Measurements from ENCODE around the gene KCNG2. TPM values are rescaled to one million over a fixed set of nuclear protein-coding genes. Genes with fewer than 3 reads are reported as not detected.
"Not testable (repeated sequence)": the region's sequence is repeated elsewhere in the genome, so short reads cannot be mapped to it uniquely, and the experiment has no call there.

KCNG2 gene
- polyA plus RNA-seq, 1 donor from 2014 or later = not detected

DNA sequence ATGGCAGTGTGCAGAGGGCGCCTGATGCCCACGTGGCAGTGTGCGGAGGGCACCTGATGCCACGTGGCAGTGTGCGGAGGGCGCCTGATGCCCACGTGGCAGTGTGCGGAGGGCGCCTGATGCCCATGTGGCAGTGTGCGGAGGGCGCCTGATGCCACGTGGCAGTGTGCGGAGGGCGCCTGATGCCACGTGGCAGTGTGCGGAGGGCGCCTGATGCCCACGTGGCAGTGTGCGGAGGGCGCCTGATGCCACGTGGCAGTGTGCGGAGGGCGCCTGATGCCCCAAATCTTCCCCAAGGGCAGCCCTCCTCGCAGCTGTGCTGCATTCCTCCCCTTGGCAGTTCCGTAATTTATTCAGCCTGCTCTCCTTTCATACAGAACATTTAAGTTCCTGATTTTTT is 80.5 kb downstream of the KCNG2 start:
- H3K9ac ChIP-seq (ENCODE audit: low read length); H3K27me3 ChIP-seq (ENCODE audit: insufficient read depth, low read depth, low read length); H3K36me3 ChIP-seq (ENCODE audit: insufficient read depth, low read length); H3K9me3 ChIP-seq (ENCODE audit: low read length); H3K79me2 ChIP-seq (replicated peaks; ENCODE audit: insufficient read depth, low read length); H3K9me2 ChIP-seq (ENCODE audit: insufficient read depth, low read length); H2AFZ ChIP-seq (ENCODE audit: low read depth, low read length); H3K27ac ChIP-seq (ENCODE audit: low read length); H4K20me1 ChIP-seq (ENCODE audit: insufficient read depth); H3K4me3 ChIP-seq (ENCODE audit: low read length); H3K4me2 ChIP-seq (ENCODE audit: low read length); H3F3A ChIP-seq (ENCODE audit: insufficient read depth, low read length, poor library complexity, severe bottlenecking): not testable (repeated sequence)

DNA sequence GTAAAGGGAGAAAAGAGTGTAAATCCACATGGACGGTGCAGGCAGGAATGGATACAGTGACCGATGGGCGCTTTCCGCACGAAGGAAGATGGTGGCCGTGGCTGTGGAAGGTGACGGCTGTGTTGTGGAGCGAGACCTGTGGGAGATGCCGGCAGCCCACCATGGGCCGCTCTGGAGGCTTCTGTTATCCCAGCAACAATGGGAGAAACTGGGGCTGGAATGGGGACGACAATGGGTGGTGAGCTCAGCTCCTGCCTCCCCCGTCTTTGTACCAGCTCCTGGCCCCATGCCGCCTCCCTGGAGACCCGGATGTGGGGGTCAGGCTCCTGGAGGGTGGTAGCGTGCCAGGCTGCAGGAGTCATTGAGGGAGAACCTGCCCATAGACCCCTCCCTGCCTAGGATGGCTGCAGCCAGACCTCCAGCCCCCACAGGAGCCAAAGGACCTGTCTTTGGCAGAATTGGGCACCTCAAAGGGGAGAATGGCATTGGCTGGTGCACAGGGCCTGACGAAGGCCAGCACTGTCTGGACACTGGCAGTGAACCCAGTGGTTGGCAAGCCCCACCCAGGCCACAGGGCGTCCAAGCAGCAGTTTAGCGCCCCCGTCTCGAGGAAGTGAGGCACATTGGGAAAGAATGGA is 81.1 kb downstream of the KCNG2 start:
- no peaks in the 10 kb centered on the region for H3F3A ChIP-seq (ENCODE audit: insufficient read depth, low read length, poor library complexity, severe bottlenecking)
- H4K20me1 ChIP-seq (ENCODE audit: insufficient read depth) = no peaks in the 10 kb centered on the region
- no peaks in the 10 kb centered on the region for H3K79me2 ChIP-seq (replicated peaks; ENCODE audit: insufficient read depth, low read length)
- no peak overlapping the region for H2AFZ ChIP-seq (ENCODE audit: low read depth, low read length)
- H3K27ac ChIP-seq (ENCODE audit: low read length) = no peak overlapping the region
- no peaks in the 10 kb centered on the region for H3K27me3 ChIP-seq (ENCODE audit: insufficient read depth, low read depth, low read length)
- H3K9me3 ChIP-seq (ENCODE audit: low read length) = no peaks in the 10 kb centered on the region
- H3K4me3 ChIP-seq (ENCODE audit: low read length) = no peak overlapping the region
- no peak overlapping the region for H3K9ac ChIP-seq (ENCODE audit: low read length)
- no peaks in the 10 kb centered on the region for H3K9me2 ChIP-seq (ENCODE audit: insufficient read depth, low read length)
- TF ChIP-seq TAF1 (IDR thresholded peaks at IDR 0.05; ENCODE audit: low read depth) (no peak), SMC3 (conservative IDR thresholded peaks at IDR 0.05; ENCODE audit: poor library complexity) (no peak), EP300 (conservative IDR thresholded peaks at IDR 0.05; ENCODE audit: poor library complexity, severe bottlenecking) (no peak), RAD21 (conservative IDR thresholded peaks at IDR 0.05) (no peak), MXI1 (conservative IDR thresholded peaks at IDR 0.05; ENCODE audit: poor library complexity, severe bottlenecking) (no peak), POLR2AphosphoS5 (IDR thresholded peaks at IDR 0.05) (no peak), EZH2 (IDR thresholded peaks at IDR 0.05; ENCODE audit: borderline replicate concordance, insufficient read depth, low read length, poor library complexity, severe bottlenecking) (no peak), REST (IDR thresholded peaks at IDR 0.05; ENCODE audit: borderline replicate concordance) (no peak)
- TF ChIP-seq, protein P1, sequence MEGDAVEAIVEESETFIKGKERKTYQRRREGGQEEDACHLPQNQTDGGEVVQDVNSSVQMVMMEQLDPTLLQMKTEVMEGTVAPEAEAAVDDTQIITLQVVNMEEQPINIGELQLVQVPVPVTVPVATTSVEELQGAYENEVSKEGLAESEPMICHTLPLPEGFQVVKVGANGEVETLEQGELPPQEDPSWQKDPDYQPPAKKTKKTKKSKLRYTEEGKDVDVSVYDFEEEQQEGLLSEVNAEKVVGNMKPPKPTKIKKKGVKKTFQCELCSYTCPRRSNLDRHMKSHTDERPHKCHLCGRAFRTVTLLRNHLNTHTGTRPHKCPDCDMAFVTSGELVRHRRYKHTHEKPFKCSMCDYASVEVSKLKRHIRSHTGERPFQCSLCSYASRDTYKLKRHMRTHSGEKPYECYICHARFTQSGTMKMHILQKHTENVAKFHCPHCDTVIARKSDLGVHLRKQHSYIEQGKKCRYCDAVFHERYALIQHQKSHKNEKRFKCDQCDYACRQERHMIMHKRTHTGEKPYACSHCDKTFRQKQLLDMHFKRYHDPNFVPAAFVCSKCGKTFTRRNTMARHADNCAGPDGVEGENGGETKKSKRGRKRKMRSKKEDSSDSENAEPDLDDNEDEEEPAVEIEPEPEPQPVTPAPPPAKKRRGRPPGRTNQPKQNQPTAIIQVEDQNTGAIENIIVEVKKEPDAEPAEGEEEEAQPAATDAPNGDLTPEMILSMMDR (IDR thresholded peaks at IDR 0.05; ENCODE audit: poor library complexity, severe bottlenecking) = no peak
- no peaks in the 10 kb centered on the region for H3K36me3 ChIP-seq (ENCODE audit: insufficient read depth, low read length)
- H3K4me2 ChIP-seq (ENCODE audit: low read length) = no peak overlapping the region

DNA sequence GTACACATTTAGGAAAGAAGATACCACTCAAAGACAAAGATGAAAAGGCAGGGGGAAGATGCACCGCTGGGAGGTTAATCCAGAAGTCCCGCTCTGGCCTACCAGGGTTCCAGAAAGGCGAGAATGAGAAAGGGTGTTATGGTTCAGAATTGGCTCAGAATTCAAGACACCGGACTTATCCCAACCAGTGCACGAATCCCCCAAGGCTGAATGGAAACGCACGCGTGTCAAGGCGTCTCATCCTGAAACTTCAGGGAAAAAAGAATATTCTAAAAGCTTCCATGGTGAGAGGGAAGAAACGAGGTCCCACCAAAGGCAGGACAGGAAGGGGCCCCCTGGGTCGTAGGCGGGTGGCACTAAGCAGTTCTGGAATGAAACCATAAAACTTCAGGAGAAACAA is 81.8 kb downstream of the KCNG2 start:
- Histone ChIP-seq H3K9ac (ENCODE audit: low read length) (no peak overlapping the region), H3K9me3 (ENCODE audit: low read length) (no peaks in the 10 kb centered on the region), H3K36me3 (ENCODE audit: insufficient read depth, low read length) (no peaks in the 10 kb centered on the region), H4K20me1 (ENCODE audit: insufficient read depth) (no peaks in the 10 kb centered on the region), H3K4me2 (ENCODE audit: low read length) (no peak overlapping the region), H3K9me2 (ENCODE audit: insufficient read depth, low read length) (no peaks in the 10 kb centered on the region), H3K79me2 (replicated peaks; ENCODE audit: insufficient read depth, low read length) (no peaks in the 10 kb centered on the region), H3K4me3 (ENCODE audit: low read length) (no peak overlapping the region), H3F3A (ENCODE audit: insufficient read depth, low read length, poor library complexity, severe bottlenecking) (no peaks in the 10 kb centered on the region), H2AFZ (ENCODE audit: low read depth, low read length) (no peak overlapping the region), H3K27me3 (ENCODE audit: insufficient read depth, low read depth, low read length) (no peaks in the 10 kb centered on the region), H3K27ac (ENCODE audit: low read length) (no peak overlapping the region)
- no peak for TF ChIP-seq REST (IDR thresholded peaks at IDR 0.05; ENCODE audit: borderline replicate concordance)
- no peak for TF ChIP-seq EP300 (conservative IDR thresholded peaks at IDR 0.05; ENCODE audit: poor library complexity, severe bottlenecking)
- TF ChIP-seq POLR2AphosphoS5 (IDR thresholded peaks at IDR 0.05) = no peak
- TF ChIP-seq SMC3 (conservative IDR thresholded peaks at IDR 0.05; ENCODE audit: poor library complexity) = no peak
- TF ChIP-seq TAF1 (IDR thresholded peaks at IDR 0.05; ENCODE audit: low read depth) = no peak
- no peak for TF ChIP-seq EZH2 (IDR thresholded peaks at IDR 0.05; ENCODE audit: borderline replicate concordance, insufficient read depth, low read length, poor library complexity, severe bottlenecking)
- TF ChIP-seq MXI1 (conservative IDR thresholded peaks at IDR 0.05; ENCODE audit: poor library complexity, severe bottlenecking) = no peak
